Testis (tissue), 3 donors: ENCODE results near the gene KIF26B. TPM values are rescaled to one million over a fixed set of nuclear protein-coding genes. Genes with fewer than 3 reads are reported as not detected.

Source experiments
- DNase-seq: peaks from one replicate; pipeline ENCODE4 v3.0.0-alpha.2; 2019
- H3K27ac ChIP-seq, 2 donors: fragments of 200-600 bp; sonication (generic); one replicate each; pipeline ENCODE4 v1.5.1; 2019
- H3K27me3 ChIP-seq: fragments of 200-600 bp; sonication (generic); one replicate; pipeline ENCODE4 v1.5.1; 2019
- H3K36me3 ChIP-seq: fragments of 200-600 bp; sonication (generic); one replicate; pipeline ENCODE4 v1.5.1; 2017; ENCODE audit warnings: low read depth; ENCODE audit errors: missing control alignments
- H3K4me1 ChIP-seq: fragments of 200-600 bp; sonication (generic); one replicate; pipeline ENCODE4 v1.5.1; 2019
- H3K4me3 ChIP-seq, 2 donors: fragments of 200-600 bp; sonication (generic); one replicate each; pipeline ENCODE4 v1.5.1; 2017 to 2019
- H3K9me3 ChIP-seq: fragments of 200-600 bp; sonication (generic); one replicate; pipeline ENCODE4 v1.5.1; 2017
- CTCF ChIP-seq, 3 experiments: fragments of 450-650 bp in 2 of 3; fragments of 200-600 bp in 1 of 3; sonication (generic) in 1 of 3; IDR thresholded peaks; one replicate each; pipeline ENCODE4 v1.5.1; 2016 to 2019; ENCODE audit warnings: antibody characterized with exemption in 3 of 3, mild to moderate bottlenecking in 2 of 3, moderate library complexity in 1 of 3
- POLR2A ChIP-seq: fragments of 450-650 bp; IDR thresholded peaks from one replicate; pipeline ENCODE4 v1.6.1; 2017; ENCODE audit warnings: antibody characterized with exemption, mild to moderate bottlenecking, moderate library complexity
- WGBS, 2 donors: methylation state at CpG; one replicate each; pipeline ENCODE4 v1.1.5; 2018; 5-methylcytosine and 5-hydroxymethylcytosine counted together
- intact Hi-C: fragments of 100-400 bp; cut with DNase I; formaldehyde crosslinking; loops from one replicate; pipeline ENCODE4 v1.15.1; 2023; ENCODE audit warnings: low total_unique reads
- polyA plus RNA-seq: library from polyadenylated mRNA; stranded (reverse); fragments of 350-450 nt; fragmentation: Illumina TruSeq; extraction: RNeasy Lipid Tissue Mini Kit (QIAGEN cat#74804); gene quantifications from one replicate; pipeline ENCODE4 v1.2.3, GENCODE V29; 2014; ENCODE audit warnings: low read depth, low replicate concordance; ENCODE audit not compliant: insufficient read depth
- total RNA-seq, 2 donors: library from RNA; depleted of rRNA; stranded (reverse); fragments of >200 nt; gene quantifications; one replicate each; pipeline ENCODE4 v1.2.3, GENCODE V29; 2016

The KIF26B gene
- total and polyA plus RNA-seq, 3 donors from 2014 or later, result 3.0 to 4.8 (median 3.1) TPM

GRCh38 chr1:245577191-245578157, 422.7 kb downstream of the KIF26B start:
- Histone ChIP-seq H3K4me1 (no peaks in the 10 kb centered on the region), H3K9me3 (no peaks in the 10 kb centered on the region), H3K27ac (no peak overlapping the region), H3K36me3 (no peaks in the 10 kb centered on the region), H3K27me3 (no peaks in the 10 kb centered on the region), H3K4me3 (peak overlapping the region; percentile 39 to 43)
- TF ChIP-seq POLR2A, result no peak
- no peak for TF ChIP-seq CTCF (IDR thresholded peaks at IDR 0.05)
- intact Hi-C loops, result no loop called here
- no peak for DNase-seq
- 75 to 77% methylated on average over 25 to 34 of the region's 34 CpGs for WGBS, 2 donors

GRCh38 chr1:245578308-245578707, 423.5 kb downstream of the KIF26B start:
- intact Hi-C loops, result no loop called here
- WGBS, 2 donors, result 51 to 69% methylated on average over 3 of the region's 3 CpGs
- Histone ChIP-seq H3K4me3 (peak overlapping the region in 1 of 2 donors; percentile 39), H3K9me3 (no peaks in the 10 kb centered on the region), H3K4me1 (no peaks in the 10 kb centered on the region), H3K36me3 (no peaks in the 10 kb centered on the region), H3K27ac (no peak overlapping the region), H3K27me3 (no peaks in the 10 kb centered on the region)
- TF ChIP-seq CTCF (IDR thresholded peaks at IDR 0.05) (no peak), POLR2A (no peak)
- no peak for DNase-seq

GRCh38 chr1:245578771-245579170, 424.0 kb downstream of the KIF26B start:
- intact Hi-C loops, result no loop called here
- TF ChIP-seq POLR2A, result no peak
- Histone ChIP-seq H3K27ac (no peak overlapping the region), H3K4me3 (no peak overlapping the region), H3K27me3 (no peaks in the 10 kb centered on the region), H3K4me1 (no peaks in the 10 kb centered on the region), H3K9me3 (no peaks in the 10 kb centered on the region), H3K36me3 (no peaks in the 10 kb centered on the region)
- no peak for DNase-seq

GRCh38 chr1:245579881-245580280, 425.1 kb downstream of the KIF26B start:
- no peak overlapping the region for H3K4me3 ChIP-seq
- TF ChIP-seq CTCF (IDR thresholded peaks at IDR 0.05) (no peak), POLR2A (no peak)
- 93 to 96% methylated on average over 7 of the region's 7 CpGs for WGBS, 2 donors
- H3K9me3 ChIP-seq, result no peaks in the 10 kb centered on the region
- no peak overlapping the region for H3K27ac ChIP-seq
- H3K27me3 ChIP-seq, result no peaks in the 10 kb centered on the region
- intact Hi-C loops, result no loop called here
- no peak for DNase-seq
- H3K36me3 ChIP-seq, result no peaks in the 10 kb centered on the region
- no peaks in the 10 kb centered on the region for H3K4me1 ChIP-seq

- no peaks in the 10 kb centered on the region for H3K4me1 ChIP-seq
- no peak overlapping the region for H3K27ac ChIP-seq
- intact Hi-C loops, result no loop called here
- WGBS, 2 donors, result 84 to 95% methylated on average over 6 of the region's 6 CpGs
- no peaks in the 10 kb centered on the region for H3K9me3 ChIP-seq
- H3K36me3 ChIP-seq, result no peaks in the 10 kb centered on the region
- no peak for TF ChIP-seq POLR2A
- no peak for TF ChIP-seq CTCF (IDR thresholded peaks at IDR 0.05)
- no peaks in the 10 kb centered on the region for H3K27me3 ChIP-seq
- no peak overlapping the region for H3K4me3 ChIP-seq
- DNase-seq, result no peak
These were observed 425.9 kb downstream of the KIF26B start for GRCh38 chr1:245580651-245581050.
